ENCODE data around the gene PZP.
"Not testable (repeated sequence)": the region's sequence is repeated elsewhere in the genome, so short reads cannot be mapped to it uniquely, and the experiment has no call there.

PZP gene

GRCh38 chr12:9208229-9208628, at the start of gene PZP:
Gene PZP, minus strand, starts transcription at chr12:9208395. Its CDS starts 54 bp downstream, at chr12:9208341.
- no peak for DNase-seq (ENCODE audit: low read depth, low spot score)

DNA sequence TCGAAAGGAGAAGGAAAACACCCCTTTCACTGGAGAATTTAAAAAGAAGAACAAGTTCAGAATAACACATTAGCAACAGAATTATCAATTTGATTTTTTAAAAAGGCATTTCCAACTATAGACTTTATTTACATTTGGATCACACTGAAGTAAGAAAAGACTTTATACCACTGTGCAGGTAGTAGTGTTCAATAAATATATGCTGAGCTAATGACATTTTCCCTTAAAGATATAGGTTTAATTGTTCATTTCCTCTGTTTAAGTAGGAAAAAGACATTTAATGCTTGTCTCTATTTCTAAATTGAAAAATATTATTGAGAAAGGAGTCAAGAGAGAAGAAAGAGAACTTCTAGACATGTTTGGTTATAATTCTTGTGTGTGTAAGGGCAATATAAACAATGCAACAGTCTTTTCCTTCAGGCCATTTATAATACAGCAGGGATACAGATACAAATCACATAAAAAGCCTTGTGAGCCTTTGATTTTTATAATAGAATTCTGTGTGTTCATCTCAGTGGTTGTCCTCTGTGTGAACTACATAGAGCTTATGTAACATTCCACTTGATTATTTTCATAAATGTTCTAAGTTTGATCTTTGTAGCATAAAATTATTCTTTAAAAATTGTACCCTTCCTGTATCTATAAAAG, 48.7 kb upstream of the PZP start:
- no peak for DNase-seq (ENCODE audit: low read depth, low spot score)

GRCh38 chr12:9256341-9256740, 48.1 kb upstream of the PZP start:
- DNase-seq (ENCODE audit: low read depth, low spot score) = no peak

- DNase-seq (ENCODE audit: low read depth, low spot score) = no peak
Measured at GRCh38 chr12:9255837-9256236, 47.6 kb upstream of the PZP start.

- DNase-seq (ENCODE audit: low read depth, low spot score) = no peak
Measured at GRCh38 chr12:9253464-9253863, 45.3 kb upstream of the PZP start.

GRCh38 chr12:9252791-9253190, 44.6 kb upstream of the PZP start:
- not testable (repeated sequence) for DNase-seq (ENCODE audit: low read depth, low spot score)

GRCh38 chr12:9252256-9252655, 44.1 kb upstream of the PZP start:
- DNase-seq (ENCODE audit: low read depth, low spot score) = no peak

GRCh38 chr12:9248435-9248834, 40.2 kb upstream of the PZP start:
- no peak for DNase-seq (ENCODE audit: low read depth, low spot score)

DNA sequence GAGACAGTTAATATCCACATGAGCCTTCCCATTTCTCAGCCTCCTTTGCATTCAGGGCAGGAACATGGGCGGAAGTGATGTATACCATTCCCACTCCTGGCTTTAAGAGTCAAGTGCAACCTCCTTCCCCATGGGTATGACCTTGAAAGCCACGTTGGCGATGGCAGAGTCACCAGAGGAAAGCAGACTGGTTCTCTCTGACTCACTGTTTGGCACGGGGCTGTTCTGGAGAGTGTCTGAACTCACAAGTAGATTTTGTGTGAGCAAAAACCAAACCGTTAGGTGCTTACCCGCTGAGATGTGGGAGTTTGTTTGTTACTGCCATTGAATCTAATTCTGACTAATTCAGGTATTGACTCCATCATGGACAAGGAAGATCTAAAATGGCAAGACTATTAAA, 36.7 kb upstream of the PZP start:
- no peak for DNase-seq (ENCODE audit: low read depth, low spot score)

- DNase-seq (ENCODE audit: low read depth, low spot score) = no peak
Measured at GRCh38 chr12:9243999-9244649, 35.9 kb upstream of the PZP start.

DNA sequence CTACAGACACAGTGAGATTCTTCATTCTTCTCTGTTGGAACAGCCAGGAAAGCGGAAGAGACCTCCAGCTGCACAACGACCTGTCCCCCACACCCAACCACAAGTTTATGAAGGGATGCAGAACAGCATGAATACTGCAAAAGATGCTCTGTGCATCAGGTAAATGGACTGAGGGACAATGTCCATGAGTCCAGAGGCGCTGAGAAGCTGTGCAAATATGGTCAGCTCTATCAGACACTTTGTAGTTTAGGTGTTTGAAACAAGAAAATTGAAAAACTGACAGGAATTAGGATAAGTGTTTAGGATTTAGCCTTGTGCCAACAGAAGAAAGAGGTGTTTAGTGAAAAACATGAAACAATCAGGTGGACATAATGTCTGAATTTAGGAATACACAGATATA, 33.1 kb upstream of the PZP start:
- no peak for DNase-seq (ENCODE audit: low read depth, low spot score)

DNA sequence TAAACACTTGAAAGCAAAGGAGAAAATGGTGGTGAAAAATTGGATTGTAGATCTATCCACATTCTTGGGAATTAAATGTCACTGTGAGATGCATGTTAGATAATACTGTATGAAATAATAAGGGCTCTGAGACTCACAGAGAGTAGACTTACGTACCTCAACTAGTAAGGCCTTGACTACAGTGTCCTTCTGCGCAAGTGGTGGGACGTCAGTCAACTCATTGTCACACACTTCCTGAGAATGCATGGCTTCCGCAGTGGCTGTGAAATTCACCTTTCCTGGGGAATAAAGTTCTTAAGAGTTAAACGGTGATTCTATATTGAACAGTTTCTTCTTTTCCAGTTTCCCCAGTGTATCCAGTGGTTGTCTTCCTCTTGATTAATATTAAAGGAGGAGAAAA, 32.6 kb upstream of the PZP start:
- DNase-seq (ENCODE audit: low read depth, low spot score) = no peak

GRCh38 chr12:9240004-9240635, 31.9 kb upstream of the PZP start:
- DNase-seq (ENCODE audit: low read depth, low spot score) = not testable (repeated sequence)

- no peak for DNase-seq (ENCODE audit: low read depth, low spot score)
Measured at GRCh38 chr12:9237286-9237685, 29.1 kb upstream of the PZP start.

GRCh38 chr12:9235519-9235918, 27.3 kb upstream of the PZP start:
- no peak for DNase-seq (ENCODE audit: low read depth, low spot score)

DNA sequence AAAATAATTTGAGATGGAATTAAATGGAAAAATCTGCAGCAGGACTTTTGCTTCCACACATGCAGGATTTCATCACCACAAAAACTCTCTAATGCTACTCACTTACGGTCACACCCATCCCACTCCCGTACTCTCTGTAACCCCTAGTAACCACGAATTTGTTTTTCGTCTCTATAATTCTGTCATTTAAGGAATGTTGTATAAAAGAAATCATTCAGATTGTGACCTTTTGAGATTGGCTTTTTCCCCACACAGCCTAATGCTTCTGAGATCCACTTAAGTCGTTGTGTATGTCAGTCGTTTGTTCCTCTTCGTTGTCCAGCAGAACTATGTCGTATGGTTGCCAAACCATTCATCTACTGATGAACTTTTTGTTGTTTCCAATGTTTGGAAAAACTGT, 19.8 kb upstream of the PZP start:
- no peak for DNase-seq (ENCODE audit: low read depth, low spot score)

GRCh38 chr12:9223830-9224229, 15.6 kb upstream of the PZP start:
- no peak for DNase-seq (ENCODE audit: low read depth, low spot score)

DNA sequence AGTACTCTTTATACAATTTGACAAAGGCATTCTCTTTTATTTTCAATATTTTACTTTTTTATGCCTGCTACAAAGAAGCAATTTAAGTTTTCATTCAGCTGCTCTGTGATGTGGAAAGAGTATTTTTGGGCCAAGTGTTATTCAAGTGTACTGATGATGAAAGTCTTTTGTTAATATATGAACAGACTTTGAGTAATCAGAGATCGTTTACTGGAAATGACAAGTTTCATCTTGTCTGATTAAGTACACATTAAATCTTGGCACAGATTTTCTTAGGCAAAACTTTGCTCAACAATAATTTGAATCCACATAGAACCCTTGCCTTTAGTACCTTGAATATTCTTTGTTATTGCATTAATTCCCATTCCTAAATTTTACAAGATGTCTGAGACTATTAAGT, 13.3 kb upstream of the PZP start:
- DNase-seq (ENCODE audit: low read depth, low spot score) = no peak

DNA sequence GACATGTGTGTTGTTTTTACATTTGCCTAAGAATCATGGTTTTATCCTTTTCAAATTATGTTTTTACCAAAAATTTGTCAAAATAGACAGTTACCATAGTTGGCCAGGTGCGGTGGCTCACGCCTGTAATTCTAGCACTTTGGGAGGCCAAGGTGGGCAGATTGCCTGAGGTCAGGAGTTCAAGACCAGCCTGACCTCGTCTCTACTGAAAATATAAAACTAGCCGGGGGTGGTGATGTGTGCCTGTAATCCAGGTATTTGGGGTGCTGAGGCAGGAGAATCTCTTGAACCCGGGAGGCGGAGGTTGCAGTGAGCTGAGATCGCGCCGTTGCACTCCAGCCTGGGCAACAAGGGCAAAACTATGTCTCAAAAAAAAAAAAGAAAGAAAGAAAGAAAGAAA, 12.8 kb upstream of the PZP start:
- DNase-seq (ENCODE audit: low read depth, low spot score) = not testable (repeated sequence)

GRCh38 chr12:9214534-9214933, 6.3 kb upstream of the PZP start:
- no peak for DNase-seq (ENCODE audit: low read depth, low spot score)

DNA sequence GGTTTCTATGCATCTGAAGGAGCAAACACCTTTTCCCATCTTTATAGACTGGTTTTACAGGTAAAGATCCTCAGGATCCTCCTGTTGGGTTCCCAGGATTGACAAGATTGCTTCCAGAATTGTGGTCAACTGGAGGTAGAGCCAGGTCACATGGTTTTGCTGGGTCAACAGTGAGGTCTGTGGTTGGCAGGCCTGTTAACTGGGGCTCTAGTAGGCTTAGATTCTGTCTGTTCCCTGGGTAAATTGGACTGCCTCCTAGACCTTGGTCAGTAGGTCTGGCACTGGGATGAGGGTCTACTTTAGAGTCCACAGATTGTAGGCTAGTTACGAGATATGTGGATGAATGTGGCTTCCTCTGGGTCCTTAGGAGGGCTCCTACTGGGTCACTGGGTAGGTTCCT, 3.5 kb upstream of the PZP start:
- DNase-seq (ENCODE audit: low read depth, low spot score) = no peak

- no peak for DNase-seq (ENCODE audit: low read depth, low spot score)
Measured at GRCh38 chr12:9204380-9204779, 3.8 kb downstream of the PZP start.

DNA sequence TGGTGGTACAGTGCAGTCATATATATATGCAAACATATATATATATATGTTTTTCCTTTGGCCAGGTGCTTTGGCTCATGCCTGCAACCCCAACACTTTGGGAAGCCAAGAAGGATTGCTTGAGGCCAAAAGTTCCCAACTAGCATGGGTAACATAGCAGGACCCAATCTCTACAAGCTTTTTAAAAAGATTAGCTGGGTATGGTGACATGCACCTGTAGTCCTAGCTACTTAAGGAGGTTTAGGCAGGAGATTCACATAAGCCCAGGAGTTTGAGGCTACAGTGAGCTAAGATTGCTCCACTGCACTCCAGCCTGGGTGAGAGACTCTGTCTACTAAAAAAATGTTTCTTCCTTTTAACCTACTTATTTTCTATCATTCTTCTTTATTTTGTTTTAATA, 10.2 kb downstream of the PZP start:
- no peak for DNase-seq (ENCODE audit: low read depth, low spot score)

Measured in activated naive CD8-positive, alpha-beta T cell treated with anti-CD3 and anti-CD28 coated beads, Interleukin-2, amount 50 U/mL, for 16 hours (primary cell).